Fibroblast of pulmonary artery (primary cell): ENCODE results near the gene POM121L2.

ENCODE experiments used
- DNase-seq: peaks from one replicate; pipeline ENCODE4 v3.0.0-alpha.2; 2010; ENCODE audit warnings: low read depth
- H3K4me3 ChIP-seq: replicated peaks from 2 replicates; pipeline ENCODE4 v1.5.1; 2011; ENCODE audit warnings: low read depth, mild to moderate bottlenecking, control low read depth, low read length, moderate library complexity
- CTCF ChIP-seq: IDR thresholded peaks from 2 replicates; pipeline ENCODE4 v1.5.1; 2011; ENCODE audit warnings: mild to moderate bottlenecking, control low read depth, low read length, inconsistent platforms; ENCODE audit errors: missing control alignments

Gene POM121L2

GRCh38 chr6:27295301-27296079 is 16.6 kb downstream of the POM121L2 start:
- peak; percentile 72 for DNase-seq
- H3K4me3 ChIP-seq = peak overlapping the region; percentile 57
- no peak for TF ChIP-seq CTCF

- DNase-seq = no peak
- no peak overlapping the region for H3K4me3 ChIP-seq
- no peak for TF ChIP-seq CTCF
Measured at GRCh38 chr6:27294409-27294808, 17.7 kb downstream of the POM121L2 start.

GRCh38 chr6:27293436-27294098 is 18.5 kb downstream of the POM121L2 start:
- DNase-seq = peak; percentile 61
- TF ChIP-seq CTCF = no peak
- H3K4me3 ChIP-seq = peak overlapping the region; percentile 3

- peak overlapping the region; percentile 6 for H3K4me3 ChIP-seq
- DNase-seq = no peak
- no peak for TF ChIP-seq CTCF
Measured at GRCh38 chr6:27290850-27291208, 21.2 kb downstream of the POM121L2 start.

GRCh38 chr6:27290065-27290849 is 21.8 kb downstream of the POM121L2 start:
- peak; percentile 38 for DNase-seq
- H3K4me3 ChIP-seq = peak overlapping the region; percentile 6
- no peak for TF ChIP-seq CTCF

GRCh38 chr6:27288136-27289044 is 23.7 kb downstream of the POM121L2 start:
- H3K4me3 ChIP-seq = peak overlapping the region; percentile 6
- no peak for DNase-seq
- TF ChIP-seq CTCF = no peak
